GM12875 (cell line): ENCODE results near the gene PCAT6.

Experiments
- H3K4me3 ChIP-seq: one replicate; pipeline ENCODE4 v1.5.1; 2011; ENCODE audit warnings: low read depth, low read length, control low read depth
- TF ChIP-seq, protein P1 (sequence below): IDR thresholded peaks from 2 replicates; pipeline ENCODE4 v1.5.1; 2011; ENCODE audit warnings: low read depth, mild to moderate bottlenecking, control low read depth, inconsistent platforms, low read length, moderate library complexity, borderline replicate concordance; ENCODE audit not compliant: insufficient read depth

The PCAT6 gene

DNA sequence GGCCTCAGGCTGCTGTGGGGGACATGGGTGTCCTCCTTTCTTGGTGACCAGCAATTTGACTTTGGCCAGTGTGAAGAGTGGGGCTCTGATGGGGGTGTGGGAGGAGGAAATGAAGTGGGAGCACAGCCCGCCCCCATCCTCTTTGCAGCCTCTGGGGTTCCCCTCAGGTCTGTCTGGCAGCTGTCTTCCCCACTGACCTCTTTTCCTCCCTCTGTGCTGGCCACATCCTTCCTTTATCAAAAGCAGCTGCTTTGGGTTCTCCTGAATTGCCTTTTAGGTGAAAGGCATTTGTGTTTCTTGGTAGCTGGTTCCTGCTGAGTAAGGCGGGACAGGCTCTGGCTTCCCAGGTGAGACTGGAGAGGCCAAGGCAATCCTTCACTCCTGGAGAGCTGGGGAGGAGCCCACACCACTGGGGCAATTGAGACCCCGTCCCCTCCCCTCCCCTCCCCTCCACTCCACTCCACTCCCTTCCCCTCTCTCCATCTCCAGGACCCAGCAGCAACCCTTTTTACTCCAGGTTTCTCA, 24.9 kb downstream of the PCAT6 start:
- TF ChIP-seq, protein P1, sequence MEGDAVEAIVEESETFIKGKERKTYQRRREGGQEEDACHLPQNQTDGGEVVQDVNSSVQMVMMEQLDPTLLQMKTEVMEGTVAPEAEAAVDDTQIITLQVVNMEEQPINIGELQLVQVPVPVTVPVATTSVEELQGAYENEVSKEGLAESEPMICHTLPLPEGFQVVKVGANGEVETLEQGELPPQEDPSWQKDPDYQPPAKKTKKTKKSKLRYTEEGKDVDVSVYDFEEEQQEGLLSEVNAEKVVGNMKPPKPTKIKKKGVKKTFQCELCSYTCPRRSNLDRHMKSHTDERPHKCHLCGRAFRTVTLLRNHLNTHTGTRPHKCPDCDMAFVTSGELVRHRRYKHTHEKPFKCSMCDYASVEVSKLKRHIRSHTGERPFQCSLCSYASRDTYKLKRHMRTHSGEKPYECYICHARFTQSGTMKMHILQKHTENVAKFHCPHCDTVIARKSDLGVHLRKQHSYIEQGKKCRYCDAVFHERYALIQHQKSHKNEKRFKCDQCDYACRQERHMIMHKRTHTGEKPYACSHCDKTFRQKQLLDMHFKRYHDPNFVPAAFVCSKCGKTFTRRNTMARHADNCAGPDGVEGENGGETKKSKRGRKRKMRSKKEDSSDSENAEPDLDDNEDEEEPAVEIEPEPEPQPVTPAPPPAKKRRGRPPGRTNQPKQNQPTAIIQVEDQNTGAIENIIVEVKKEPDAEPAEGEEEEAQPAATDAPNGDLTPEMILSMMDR: no peak
- H3K4me3 ChIP-seq: no peak overlapping the region

DNA sequence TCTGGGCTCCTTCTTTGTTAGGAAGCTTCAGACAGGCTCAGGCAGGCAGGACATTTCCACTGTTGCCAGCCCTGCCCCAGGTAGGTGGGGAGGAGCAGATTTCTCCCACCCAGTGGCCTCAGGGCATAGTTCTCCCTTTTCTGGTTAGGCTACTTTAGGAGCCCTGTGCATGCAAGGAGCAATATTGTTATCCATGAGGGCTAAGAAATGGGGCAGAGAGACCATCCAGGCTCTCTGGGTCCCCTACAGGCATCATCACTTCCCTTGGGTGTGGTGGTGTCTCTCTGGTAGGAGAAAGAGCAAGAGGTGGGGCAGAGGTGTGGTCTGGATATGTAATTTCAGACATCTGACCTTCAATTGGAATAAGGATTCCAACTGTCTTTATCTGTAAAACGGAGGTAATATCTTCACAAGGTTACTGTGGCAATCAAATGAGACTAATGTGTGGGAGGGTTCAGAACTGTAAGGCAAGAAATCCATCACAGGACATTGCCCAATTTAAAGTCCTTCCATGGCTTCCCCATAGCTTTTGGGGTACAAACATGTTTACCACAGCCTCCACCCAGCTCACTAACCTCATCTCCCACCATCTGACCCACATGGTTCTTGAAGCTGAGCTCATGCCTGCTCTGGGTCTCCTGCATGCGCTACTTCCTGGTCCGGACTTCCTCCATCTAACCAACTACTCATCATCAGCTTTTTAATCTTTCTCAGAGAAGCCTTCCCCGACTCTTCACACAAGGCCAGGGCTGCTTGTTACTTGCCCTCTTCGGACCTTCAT, 26.1 kb downstream of the PCAT6 start:
- H3K4me3 ChIP-seq: no peak overlapping the region
- TF ChIP-seq, protein P1: no peak

DNA sequence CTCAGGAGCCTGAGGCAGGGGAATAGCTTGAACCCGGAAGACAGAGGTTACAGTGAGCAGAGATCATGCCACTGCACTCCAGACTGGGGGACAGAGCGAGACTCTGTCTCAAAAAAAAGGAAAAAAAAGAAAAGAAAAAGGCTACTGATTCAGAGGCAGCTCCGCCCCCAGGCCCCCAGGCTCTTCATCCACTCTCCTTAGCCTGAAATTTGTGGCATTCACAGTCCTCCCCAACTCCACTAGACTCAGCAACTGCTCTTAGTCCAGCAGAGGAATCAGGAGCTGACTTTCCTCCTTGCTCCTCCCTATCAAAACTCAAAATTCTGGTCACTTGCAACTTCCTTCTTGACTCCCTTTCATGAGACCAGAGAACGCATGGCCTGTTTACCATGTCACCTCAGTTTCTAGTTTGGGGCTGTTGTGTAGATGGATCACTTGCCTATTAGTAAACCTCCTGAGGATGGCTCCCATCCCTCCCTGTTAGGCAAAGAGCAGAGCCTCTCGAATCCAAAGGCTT, 27.1 kb downstream of the PCAT6 start:
- H3K4me3 ChIP-seq: no peak overlapping the region
- TF ChIP-seq, protein P1: no peak

DNA sequence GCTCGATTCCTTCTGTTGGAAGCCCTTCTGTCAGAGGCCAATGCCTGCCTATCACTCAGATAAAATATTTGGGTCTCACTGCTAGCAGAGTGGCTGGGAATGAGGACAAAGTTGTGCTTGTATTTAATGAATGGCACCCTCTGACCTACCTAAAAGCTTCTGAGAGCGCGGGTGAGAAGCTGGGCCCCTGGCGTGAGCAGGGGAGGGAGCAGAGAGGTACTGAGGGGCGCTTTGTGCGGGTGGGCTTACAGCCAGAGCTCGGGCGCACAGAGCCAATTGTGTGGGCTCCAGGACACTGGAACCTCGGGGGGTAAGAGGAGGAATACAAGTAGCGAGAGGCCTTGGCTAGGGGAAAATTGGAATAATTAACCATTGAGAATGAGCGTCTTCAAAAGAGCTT, 32.3 kb downstream of the PCAT6 start:
- no peak overlapping the region for H3K4me3 ChIP-seq
- TF ChIP-seq, protein P1: no peak

DNA sequence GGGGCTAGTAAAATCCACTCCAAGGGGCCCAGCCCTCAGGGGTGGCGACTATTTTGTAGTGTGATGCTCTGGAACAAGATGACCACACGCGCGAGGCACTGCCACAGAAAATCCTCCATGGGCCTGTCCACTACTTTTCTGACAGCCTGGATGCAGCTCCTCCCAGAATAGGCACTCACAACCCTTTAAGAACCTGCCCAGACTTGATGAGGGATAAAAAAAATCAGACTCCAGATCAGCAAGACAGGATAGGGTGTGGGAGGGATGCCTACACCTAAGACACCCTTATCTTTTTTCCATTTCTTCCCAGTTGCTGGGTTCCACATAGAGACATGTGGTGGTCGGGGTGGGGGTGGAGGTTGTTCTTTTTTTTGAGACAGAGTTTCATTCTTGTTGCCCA, 33.5 kb downstream of the PCAT6 start:
- TF ChIP-seq, protein P1: no peak

DNA sequence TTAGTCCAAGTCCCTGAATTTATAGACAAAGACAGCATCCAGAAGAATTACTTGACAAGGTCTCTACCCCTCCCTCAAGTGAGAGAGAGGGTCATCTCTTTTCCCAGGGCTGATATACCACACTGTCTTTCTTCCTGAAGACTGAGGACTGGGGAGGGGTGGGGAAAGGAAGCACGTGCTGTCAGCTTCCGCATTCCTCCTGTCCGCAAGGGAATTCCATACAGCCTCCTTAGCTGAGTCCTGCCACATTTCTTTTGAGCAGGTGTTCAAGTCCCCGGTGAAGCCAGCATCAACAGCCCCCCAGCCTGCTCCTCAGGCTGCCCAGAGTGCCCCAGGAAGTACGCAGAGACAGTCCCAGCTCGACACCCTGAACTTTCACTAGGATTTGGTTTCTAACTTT, 34.2 kb downstream of the PCAT6 start:
- TF ChIP-seq, protein P1: no peak

More for the DNA sequence above, 33.5 kb downstream of the PCAT6 start:
- no peak overlapping the region for H3K4me3 ChIP-seq

DNA sequence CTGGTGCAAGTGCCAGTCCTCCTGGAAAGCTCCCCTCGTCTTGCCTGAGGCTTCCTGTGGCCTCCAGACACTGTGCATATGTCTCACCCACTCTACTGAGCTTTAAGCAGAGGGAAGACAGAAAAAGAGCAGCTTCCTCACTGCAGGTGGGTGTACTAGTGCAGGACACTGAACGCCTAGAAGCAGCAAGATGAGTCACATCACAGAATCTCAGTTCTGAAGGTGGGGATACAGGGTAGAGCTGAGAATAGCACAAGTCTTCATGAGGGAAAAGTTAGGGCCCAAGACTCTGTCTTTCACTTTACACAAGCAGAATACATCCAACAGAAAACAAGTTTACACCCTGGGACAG, 37.4 kb downstream of the PCAT6 start:
- no peak overlapping the region for H3K4me3 ChIP-seq
- TF ChIP-seq, protein P1: no peak

More for the DNA sequence above, 34.2 kb downstream of the PCAT6 start:
- no peak overlapping the region for H3K4me3 ChIP-seq
